ENCODE data around the gene HNF4A.

Gene HNF4A

DNA sequence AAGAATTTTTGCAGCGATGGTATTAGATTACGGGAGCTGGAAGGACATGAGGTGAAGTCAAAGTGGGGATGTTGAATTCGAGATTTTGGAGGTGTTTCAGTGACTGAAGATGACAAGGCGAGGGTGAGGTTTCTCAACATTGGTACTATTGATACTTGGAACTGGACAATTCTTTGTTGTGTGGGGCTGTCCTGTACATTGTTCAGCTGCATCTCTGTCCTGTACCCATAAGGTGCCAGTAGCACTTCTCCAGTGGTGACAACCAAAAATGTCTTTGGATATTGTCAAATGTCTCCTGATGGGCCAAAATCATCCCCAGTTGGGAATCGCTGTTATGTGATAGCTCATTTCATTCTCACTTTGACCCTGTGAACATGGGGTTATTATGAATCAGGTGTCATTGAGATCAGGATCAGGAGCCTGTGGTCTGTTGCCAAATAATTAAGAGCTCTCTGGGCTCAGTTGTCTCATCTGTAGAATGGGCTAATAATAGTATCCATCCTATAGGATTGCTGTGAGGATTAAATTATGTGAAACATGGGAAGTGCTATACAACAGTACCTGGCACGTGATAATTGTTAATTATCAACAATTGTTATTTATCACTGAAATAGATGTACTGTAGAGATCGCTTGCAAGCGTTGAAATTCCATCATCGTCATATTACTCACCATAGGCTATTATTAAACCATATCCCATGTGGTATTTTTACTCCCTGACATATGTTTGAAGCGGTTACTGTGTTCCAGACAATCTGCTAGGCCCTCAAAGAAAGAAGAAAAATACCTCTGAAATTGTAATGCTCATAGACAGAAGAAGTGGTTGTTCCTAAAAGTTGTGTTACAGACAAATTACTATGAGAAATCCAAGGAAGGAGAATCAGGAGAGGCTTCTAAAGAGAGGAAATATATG, 71.6 kb downstream of the HNF4A start:
- DNase-seq: no peak

DNA sequence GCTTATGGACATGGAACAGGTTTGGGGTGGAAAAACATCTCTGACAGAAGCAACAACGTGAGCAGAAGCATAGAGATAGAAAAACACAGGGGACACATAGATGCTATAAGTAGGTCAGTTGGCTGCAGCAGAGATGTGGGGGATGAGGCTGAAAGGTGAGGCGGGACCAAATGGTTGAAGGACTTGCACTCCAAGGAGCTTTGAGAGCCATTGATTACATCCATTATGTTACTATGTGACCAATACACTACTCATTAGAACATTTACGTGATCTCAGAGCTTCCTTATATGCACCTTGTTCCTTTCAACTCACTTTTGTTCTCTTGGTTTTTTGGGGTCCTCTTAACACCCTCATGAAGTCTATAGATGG, 72.3 kb downstream of the HNF4A start:
- DNase-seq: no peak

DNA sequence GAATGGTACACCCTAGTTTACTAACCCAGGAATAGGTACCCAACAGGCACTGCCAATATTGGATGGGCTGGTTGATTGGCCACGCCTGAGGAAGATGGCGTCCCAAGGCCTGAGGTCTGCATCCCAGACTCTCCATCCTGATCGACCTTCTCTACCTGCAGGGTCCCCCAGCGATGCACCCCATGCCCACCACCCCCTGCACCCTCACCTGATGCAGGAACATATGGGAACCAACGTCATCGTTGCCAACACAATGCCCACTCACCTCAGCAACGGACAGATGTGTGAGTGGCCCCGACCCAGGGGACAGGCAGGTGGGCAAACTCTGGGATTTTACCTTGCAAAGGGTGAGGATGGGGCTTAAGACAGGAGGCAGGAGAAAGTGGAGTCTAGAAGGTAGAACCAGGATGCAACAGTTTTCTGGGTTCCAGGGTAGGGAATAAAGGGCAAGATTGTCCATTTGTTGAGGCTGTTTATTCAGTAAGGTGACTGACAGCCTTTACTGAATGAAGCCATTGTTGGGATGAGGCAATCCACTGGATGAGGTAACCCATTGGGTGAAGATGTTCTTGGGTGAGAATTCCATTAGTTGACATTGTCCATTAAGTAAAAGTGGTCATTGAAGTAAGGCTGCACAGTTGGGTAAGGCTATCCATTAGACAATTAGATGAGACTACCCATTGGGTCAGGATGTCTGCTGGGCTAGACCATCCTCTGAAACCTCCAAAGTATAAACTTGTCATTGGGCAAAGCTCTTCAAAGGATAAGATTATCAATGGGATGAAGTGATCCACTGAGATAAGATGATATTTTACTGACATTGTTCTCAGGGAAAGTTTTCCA, 72.9 kb downstream of the HNF4A start:
- no peak for DNase-seq

DNA sequence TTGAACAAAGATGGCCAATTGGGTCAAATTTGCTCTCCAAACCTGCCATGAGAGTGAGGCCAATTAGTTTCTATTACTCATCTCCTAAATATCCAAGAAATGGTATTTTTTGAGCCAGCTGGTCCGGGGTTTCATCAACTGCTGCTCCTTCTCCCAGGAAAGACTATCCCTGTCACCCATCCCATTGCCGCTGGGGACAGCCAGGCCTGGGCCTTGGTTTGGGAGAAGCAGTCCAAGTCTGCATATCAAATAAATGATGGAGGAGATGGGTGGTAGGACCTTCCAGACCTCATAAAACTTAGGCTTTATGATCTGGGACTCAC, 73.5 kb downstream of the HNF4A start:
- DNase-seq: no peak

DNA sequence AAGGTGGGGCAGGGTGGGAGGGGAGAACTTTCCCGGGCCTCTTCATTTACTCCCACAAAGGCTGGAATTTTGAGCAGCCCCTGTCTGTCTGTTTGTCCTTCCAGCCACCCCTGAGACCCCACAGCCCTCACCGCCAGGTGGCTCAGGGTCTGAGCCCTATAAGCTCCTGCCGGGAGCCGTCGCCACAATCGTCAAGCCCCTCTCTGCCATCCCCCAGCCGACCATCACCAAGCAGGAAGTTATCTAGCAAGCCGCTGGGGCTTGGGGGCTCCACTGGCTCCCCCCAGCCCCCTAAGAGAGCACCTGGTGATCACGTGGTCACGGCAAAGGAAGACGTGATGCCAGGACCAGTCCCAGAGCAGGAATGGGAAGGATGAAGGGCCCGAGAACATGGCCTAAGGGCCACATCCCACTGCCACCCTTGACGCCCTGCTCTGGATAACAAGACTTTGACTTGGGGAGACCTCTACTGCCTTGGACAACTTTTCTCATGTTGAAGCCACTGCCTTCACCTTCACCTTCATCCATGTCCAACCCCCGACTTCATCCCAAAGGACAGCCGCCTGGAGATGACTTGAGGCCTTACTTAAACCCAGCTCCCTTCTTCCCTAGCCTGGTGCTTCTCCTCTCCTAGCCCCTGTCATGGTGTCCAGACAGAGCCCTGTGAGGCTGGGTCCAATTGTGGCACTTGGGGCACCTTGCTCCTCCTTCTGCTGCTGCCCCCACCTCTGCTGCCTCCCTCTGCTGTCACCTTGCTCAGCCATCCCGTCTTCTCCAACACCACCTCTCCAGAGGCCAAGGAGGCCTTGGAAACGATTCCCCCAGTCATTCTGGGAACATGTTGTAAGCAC, 74.1 kb downstream of the HNF4A start:
- DNase-seq: no peak

DNA sequence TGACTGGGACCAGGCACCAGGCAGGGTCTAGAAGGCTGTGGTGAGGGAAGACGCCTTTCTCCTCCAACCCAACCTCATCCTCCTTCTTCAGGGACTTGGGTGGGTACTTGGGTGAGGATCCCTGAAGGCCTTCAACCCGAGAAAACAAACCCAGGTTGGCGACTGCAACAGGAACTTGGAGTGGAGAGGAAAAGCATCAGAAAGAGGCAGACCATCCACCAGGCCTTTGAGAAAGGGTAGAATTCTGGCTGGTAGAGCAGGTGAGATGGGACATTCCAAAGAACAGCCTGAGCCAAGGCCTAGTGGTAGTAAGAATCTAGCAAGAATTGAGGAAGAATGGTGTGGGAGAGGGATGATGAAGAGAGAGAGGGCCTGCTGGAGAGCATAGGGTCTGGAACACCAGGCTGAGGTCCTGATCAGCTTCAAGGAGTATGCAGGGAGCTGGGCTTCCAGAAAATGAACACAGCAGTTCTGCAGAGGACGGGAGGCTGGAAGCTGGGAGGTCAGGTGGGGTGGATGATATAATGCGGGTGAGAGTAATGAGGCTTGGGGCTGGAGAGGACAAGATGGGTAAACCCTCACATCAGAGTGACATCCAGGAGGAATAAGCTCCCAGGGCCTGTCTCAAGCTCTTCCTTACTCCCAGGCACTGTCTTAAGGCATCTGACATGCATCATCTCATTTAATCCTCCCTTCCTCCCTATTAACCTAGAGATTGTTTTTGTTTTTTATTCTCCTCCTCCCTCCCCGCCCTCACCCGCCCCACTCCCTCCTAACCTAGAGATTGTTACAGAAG, 75.0 kb downstream of the HNF4A start:
- no peak for DNase-seq

DNA sequence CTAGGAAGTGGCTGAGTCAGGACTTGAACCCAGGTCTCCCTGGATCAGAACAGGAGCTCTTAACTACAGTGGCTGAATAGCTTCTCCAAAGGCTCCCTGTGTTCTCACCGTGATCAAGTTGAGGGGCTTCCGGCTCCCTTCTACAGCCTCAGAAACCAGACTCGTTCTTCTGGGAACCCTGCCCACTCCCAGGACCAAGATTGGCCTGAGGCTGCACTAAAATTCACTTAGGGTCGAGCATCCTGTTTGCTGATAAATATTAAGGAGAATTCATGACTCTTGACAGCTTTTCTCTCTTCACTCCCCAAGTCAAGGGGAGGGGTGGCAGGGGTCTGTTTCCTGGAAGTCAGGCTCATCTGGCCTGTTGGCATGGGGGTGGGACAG, 75.6 kb downstream of the HNF4A start:
- DNase-seq: no peak

DNA sequence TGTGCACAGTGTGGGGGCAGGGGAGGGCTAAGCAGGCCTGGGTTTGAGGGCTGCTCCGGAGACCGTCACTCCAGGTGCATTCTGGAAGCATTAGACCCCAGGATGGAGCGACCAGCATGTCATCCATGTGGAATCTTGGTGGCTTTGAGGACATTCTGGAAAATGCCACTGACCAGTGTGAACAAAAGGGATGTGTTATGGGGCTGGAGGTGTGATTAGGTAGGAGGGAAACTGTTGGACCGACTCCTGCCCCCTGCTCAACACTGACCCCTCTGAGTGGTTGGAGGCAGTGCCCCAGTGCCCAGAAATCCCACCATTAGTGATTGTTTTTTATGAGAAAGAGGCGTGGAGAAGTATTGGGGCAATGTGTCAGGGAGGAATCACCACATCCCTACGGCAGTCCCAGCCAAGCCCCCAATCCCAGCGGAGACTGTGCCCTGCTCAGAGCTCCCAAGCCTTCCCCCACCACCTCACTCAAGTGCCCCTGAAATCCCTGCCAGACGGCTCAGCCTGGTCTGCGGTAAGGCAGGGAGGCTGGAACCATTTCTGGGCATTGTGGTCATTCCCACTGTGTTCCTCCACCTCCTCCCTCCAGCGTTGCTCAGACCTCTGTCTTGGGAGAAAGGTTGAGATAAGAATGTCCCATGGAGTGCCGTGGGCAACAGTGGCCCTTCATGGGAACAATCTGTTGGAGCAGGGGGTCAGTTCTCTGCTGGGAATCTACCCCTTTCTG, 76.2 kb downstream of the HNF4A start:
- no peak for DNase-seq

DNA sequence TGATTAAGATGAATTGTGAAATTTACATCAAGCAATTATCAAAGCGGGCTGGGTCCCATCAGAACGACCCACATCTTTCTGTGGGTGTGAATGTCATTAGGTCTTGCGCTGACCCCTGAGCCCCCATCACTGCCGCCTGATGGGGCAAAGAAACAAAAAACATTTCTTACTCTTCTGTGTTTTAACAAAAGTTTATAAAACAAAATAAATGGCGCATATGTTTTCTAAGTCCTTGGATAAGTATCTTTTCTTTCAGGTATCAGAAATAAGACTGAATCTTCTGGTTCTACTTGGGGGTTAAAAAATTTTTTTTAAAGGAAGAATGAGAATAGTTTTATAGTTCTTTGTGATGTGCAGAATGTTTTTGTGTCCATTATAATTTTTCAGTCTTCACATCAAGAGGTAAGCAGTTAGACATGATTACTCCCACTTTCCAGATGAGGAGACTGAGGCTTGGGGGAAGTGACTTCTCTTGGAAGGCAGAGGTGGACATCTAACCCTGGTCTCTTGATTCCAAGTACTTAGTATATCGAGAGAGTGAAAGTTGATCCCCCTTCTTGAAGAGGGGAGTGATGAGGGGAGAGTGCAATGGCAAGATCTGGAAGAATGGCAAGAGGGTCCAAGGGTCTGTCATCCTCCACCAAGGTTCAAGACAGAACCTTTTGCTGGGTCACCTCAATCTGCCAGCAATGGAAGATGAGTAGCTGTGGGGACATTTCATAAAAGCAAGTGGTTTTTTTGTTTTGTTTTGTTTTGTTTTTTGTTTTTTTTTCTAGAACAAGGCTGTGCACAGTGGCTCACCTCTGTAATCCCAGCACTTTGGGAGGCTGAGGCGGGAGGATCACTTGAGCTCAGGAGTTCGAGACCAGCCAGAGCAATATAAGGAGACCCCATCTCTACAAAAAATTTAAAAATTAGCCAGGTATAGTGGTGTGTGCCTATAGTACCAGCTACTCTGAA, 77.4 kb downstream of the HNF4A start:
- no peak for DNase-seq

DNA sequence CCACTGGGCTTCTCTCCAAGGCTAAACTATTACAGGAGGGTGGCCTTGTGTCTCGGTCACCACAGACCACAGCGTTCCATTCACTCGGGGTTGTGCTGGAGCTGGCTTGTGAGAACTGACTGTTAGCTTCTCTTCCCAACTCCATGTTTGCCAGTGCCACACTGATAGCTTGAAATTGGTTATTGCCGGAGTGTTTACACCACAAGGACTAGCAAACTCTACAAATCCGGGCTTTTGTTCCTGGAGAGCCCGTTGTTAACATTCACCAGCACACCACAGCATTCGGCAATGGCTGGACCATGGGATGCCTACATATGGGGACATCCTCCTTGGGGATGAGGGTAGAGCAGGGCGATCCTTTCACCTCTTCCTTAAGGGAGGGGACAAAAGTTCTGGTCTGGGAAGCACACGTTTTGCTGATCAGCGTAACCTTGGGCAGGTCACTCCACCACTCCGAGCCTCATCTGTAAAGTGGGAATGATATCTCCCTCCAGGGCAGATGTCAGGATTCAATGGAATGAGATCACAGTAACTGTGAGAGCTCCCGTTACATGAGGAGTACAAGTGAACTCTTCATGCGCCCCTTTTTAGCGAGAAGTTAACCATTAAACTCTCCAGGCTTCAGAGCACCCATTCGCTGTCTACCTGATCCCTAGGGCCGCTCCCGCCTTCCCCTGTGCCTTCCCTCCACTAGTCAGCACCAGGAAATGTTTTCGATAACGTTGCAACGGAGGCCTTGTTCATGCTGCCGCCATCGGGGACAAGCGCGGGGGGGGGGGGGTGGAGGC, 78.4 kb downstream of the HNF4A start:
- no peak for DNase-seq

DNA sequence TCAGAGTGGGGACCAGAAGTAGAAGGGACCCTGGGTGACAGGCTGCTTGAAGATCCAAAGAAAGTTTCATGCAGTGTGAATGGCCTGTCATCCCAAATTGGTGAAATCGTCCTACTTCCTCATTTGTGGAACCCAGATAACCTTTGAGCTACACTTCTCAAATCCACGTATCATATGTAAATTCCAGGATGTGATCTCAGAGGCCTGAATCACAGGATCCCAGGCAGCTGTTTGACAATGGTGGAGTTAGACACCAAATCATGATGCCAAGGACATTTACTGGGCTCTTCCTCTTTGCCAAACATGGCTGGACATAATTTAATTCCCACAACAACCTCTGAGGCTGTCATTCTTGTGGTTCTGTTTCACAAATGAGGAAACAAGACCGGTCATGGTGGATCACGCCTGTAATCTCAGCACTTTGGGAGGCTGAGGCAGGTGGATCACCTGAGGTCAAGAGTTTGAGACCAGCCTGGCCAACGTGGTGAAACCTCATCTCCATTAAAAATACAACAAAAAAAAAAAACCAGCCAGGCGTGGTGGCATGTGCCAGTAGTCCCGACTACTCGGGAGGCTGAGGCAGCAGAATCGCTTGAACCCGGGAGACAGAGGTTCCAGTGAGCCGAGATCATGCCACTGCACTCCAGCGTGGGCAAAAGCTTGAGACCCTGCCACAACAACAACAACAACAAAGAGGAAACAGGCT, 80.3 kb downstream of the HNF4A start:
- DNase-seq: peak; percentile 7

DNA sequence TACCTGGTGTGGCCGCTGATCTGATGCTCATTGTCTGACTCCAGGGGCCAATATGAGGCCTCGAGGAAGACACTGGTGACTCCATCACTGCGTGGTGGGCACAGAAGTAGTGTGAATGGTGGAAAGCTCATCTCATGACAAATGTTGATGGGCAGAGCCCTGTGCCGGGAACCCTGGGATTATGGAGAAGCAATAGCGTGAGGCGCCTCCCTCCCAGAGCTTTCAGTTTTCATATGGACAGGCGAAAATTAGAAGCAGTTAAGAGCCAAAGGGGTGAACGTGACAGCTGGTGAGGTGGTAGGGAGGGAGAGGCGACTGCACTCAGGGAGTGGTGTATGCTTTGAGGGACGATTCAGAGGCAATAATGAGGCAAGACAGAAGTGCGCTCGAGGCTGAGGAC, 80.9 kb downstream of the HNF4A start:
- no peak for DNase-seq

DNA sequence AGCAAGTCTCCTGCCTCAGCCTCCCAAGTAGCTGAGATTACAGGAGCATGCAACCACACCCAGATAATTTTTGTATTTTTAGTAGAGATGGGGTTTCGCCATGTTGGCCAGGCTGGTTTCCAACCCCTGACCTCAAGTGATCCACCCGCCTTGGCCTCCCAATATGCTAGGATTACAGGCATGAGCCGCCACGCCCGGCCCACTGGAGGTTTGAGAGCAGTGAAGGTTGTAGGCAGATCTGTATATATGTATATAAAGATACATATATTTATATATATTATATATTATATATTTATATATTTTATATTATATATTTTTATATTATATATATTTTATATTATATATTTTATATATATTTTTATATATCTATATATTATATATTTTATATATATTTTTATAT, 82.0 kb downstream of the HNF4A start:
- no peak for DNase-seq

DNA sequence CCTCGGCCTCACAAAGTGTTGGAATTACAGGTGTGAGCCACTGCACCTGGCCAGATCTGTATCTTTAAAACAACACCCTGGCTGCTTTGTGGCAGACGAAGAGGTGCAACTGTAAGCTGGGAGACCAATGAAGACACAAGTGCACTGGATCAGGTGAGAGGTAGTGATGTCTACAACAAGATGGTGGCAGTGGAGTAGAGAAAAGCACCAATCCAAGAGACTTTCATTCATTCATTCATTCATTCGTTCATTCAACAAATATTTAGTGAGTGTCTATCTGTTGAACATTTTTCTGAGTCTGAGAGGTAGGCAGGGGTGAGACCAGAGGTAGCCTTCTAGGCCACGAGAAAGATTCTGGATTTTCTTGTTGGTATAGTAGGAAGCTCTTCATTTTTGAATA, 83.3 kb downstream of the HNF4A start:
- no peak for DNase-seq

DNA sequence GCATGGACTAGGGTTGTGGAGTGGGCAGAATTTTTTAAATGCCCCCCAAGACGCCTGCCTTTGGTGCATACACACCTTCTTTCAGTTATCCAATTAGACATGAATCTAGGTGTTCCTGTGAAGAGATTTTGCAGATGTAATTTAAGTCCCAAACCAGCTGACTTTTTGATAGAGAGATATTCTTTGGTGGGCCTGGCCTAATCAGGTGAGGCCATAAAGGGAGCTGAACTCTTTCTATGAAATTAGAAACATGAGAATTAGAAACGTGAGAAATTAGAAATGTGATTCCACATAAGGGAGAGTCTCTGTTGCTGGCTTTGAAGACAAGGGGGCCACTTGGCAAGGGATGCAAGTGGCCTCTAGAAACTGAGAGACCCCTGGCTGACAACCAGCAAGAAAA, 83.8 kb downstream of the HNF4A start:
- DNase-seq: no peak

DNA sequence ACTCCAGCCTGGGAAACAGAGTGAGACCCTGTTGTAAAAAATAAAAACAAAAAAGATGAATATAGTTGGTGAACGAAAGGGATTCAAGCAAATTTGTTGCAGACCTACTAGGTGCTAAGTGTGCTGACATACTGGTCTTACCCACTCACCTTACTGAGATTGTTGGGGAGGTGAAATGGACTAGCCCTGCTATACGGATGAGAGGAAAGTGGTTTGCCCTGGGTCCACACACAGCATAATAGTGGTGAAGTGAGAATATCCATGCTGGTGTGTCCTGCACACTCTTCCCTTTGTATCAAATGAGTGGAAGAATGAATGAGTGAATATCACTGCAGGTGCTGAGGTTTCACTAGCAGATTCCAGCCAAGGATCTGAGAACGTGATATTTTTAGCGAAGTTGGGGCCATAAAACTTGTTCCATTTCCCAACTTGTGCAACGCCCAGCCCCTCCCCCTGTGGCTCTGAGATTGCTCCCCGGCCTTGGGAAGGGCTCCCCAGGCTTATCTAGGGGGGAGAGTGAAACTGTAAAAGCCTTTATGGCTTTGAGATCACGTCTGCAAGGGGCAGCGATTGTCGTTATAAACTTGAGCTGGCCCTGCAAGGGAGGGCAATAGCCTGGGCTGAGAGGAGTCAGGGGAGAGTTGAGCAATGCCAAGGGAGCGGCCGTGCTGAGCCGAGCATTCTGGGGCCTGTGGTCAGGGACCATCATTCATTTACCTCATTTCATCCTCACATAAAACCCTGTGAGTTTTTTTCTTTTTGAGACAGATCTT, 87.0 kb downstream of the HNF4A start:
- DNase-seq: peak; percentile 7

DNA sequence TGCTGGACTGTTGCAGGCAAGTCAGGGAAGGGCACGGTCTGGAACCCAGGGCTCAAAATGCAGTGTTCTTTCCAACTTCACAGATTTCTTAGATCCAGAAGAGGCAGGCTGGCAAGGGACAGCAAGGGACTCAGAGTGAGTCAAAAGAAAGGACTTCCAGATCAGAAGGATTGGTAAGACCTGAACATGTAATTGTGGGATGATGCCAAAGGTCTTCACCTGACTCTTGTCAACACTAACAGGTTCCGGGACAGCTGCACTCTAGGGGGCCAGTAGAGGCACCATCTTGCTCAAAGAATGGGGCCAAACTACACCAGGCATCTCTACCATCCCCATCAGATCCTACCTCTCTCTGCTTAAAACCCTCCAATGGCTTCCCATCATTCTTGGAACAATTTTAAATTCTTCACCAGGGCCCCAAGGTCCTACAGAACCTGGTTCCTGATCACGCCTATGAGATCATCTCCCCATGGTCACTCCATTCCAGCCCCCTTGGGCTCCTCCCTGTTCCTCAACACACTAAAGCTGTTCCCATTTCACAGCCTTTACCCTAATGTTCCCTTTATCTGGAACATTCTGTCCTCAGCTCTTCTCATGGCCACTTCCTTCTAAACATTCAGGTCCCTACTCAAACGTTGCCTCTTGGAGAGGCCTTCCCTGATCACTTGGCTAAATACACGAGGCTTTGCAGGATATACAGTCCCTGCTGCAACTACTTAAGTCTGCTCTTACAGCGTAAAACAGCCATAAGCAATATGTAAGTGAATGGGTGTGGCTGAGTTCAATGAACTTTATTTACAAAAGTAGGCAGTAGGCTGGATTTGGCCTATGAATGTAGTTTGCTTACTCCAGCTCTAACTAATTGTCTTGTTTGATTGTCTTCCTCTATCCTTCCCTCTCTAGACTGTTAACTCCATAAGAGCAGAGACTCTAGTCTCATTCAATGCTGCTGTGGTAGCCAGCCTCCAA, 90.5 kb downstream of the HNF4A start:
- no peak for DNase-seq

Data from NCI-H226 (cell line).